NCI-H2107 treated with DMSO at 0.1 percent for 48 hours (cell line): ENCODE measurements around the gene ZNRF3.

Source experiments
- DNase-seq: peaks from one replicate; lab custom pipeline; 2025; ENCODE audit not compliant: unreplicated experiment; lab: John Stamatoyannopoulos, UW

ZNRF3 gene

GRCh38 chr22:29056472-29056871 is 173.1 kb downstream of the ZNRF3 start:
- no peak for DNase-seq

GRCh38 chr22:29060251-29060869 is 177.0 kb downstream of the ZNRF3 start:
- DNase-seq = no peak

- DNase-seq = no peak
These were observed 177.6 kb downstream of the ZNRF3 start for GRCh38 chr22:29060931-29061330.

GRCh38 chr22:29061773-29062172 is 178.4 kb downstream of the ZNRF3 start, which contains the start of gene C22orf31:
Gene C22orf31, minus strand, starts transcription at chr22:29061831. Its CDS starts 39 bp downstream, at chr22:29061792.
- no peak for DNase-seq

- peak; percentile 47 for DNase-seq
These were observed 179.0 kb downstream of the ZNRF3 start for GRCh38 chr22:29062286-29062821.

- DNase-seq = no peak
These were observed 182.3 kb downstream of the ZNRF3 start for GRCh38 chr22:29065468-29066190.

GRCh38 chr22:29069463-29069862 is 186.1 kb downstream of the ZNRF3 start:
- DNase-seq = no peak

GRCh38 chr22:29070490-29070889 is 187.1 kb downstream of the ZNRF3 start:
- DNase-seq = no peak

GRCh38 chr22:29071261-29072045 is 188.1 kb downstream of the ZNRF3 start:
- DNase-seq = no peak

- peak; percentile 13 for DNase-seq
These were observed 189.0 kb downstream of the ZNRF3 start for GRCh38 chr22:29072193-29072978.

- no peak for DNase-seq
These were observed 189.7 kb downstream of the ZNRF3 start, which contains the start of gene KREMEN1 for GRCh38 chr22:29072979-29073617. Gene KREMEN1, plus strand, starts transcription at chr22:29073035. Its CDS starts 96 bp downstream, at chr22:29073131.

GRCh38 chr22:29073618-29074275 is 190.4 kb downstream of the ZNRF3 start:
- DNase-seq = no peak

- DNase-seq = no peak
These were observed 191.0 kb downstream of the ZNRF3 start for GRCh38 chr22:29074276-29074772.

- DNase-seq = no peak
These were observed 194.9 kb downstream of the ZNRF3 start for GRCh38 chr22:29078036-29078868.

GRCh38 chr22:29078869-29079207 is 195.5 kb downstream of the ZNRF3 start:
- no peak for DNase-seq

GRCh38 chr22:29079218-29079901 is 196.0 kb downstream of the ZNRF3 start:
- DNase-seq = peak; percentile 57

- DNase-seq = peak; percentile 9
These were observed 197.0 kb downstream of the ZNRF3 start for GRCh38 chr22:29080106-29080975.
